Lung (tissue), 12 donors: ENCODE results near the gene LRPAP1. TPM values are rescaled to one million over a fixed set of nuclear protein-coding genes. Genes with fewer than 3 reads are reported as not detected.
A peak's percentile ranks its signal among the peaks of the same experiment; 100 is the strongest.

Experiments
- ATAC-seq: fragments of 200-7000 bp; cut with Tn5 transposase; one replicate; pipeline ENCODE4 v1.9.1; 2020; ENCODE audit warnings: moderate number of reproducible peaks; ENCODE audit not compliant: insufficient read depth, low FRiP score
- DNase-seq, 3 donors: peaks; one replicate each; pipeline ENCODE4 v3.0.0-alpha.2; 2013 to 2017
- H3K27ac ChIP-seq, 2 donors: one replicate each; pipeline ENCODE4 v1.5.1; 2013; ENCODE audit warnings: mild to moderate bottlenecking in 2 of 2, moderate library complexity in 2 of 2, control low read depth in 1 of 2, inconsistent platforms in 1 of 2, low read depth in 1 of 2, low read length in 1 of 2
- H3K27me3 ChIP-seq, 3 donors: one replicate each; pipeline ENCODE4 v1.5.1; 2013; ENCODE audit warnings: low read length in 2 of 3; ENCODE audit not compliant: control insufficient read depth in 3 of 3, insufficient read depth in 3 of 3
- H3K36me3 ChIP-seq, 4 donors: one replicate each; pipeline ENCODE4 v1.5.1; 2013; ENCODE audit warnings: low read length in 4 of 4, mild to moderate bottlenecking in 1 of 4, moderate library complexity in 1 of 4; ENCODE audit not compliant: control insufficient read depth in 4 of 4, insufficient read depth in 4 of 4
- H3K4me1 ChIP-seq, 5 donors: one replicate each; pipeline ENCODE4 v1.5.1; 2013; ENCODE audit warnings: low read length in 5 of 5, mild to moderate bottlenecking in 2 of 5, moderate library complexity in 1 of 5; ENCODE audit not compliant: control insufficient read depth in 5 of 5, insufficient read depth in 5 of 5
- H3K4me3 ChIP-seq: one replicate; pipeline ENCODE4 v1.5.1; 2013; ENCODE audit warnings: mild to moderate bottlenecking, control low read depth, moderate library complexity
- H3K9ac ChIP-seq, 2 donors: one replicate each; pipeline ENCODE4 v1.5.1; 2013; ENCODE audit warnings: low read length in 2 of 2, control low read depth in 1 of 2; ENCODE audit not compliant: insufficient read depth in 1 of 2
- H3K9me3 ChIP-seq, 4 donors: one replicate each; pipeline ENCODE4 v1.5.1; 2013; ENCODE audit warnings: low read length in 3 of 4, mild to moderate bottlenecking in 1 of 4, moderate library complexity in 1 of 4; ENCODE audit not compliant: control insufficient read depth in 4 of 4, insufficient read depth in 3 of 4
- WGBS, 2 donors: extraction: QIAGEN DNeasy Blood & Tissue Kit; methylation state at CpG; one replicate each; pipeline ENCODE4 v1.1.7; 2013; 5-methylcytosine and 5-hydroxymethylcytosine counted together
- polyA plus RNA-seq, 2 donors: library from polyadenylated mRNA; stranded (reverse); fragments of 200-250 nt; gene quantifications; one replicate each; pipeline ENCODE4 v1.2.1, GENCODE V29; 2013
- total RNA-seq, 2 donors: library from RNA; depleted of rRNA in 1 of 2; stranded (reverse); fragments of >200 nt in 1 of 2; gene quantifications; one replicate each; pipeline ENCODE4 v1.2.1, GENCODE V29; 2014 to 2021
- TF ChIP-seq, protein P1 (sequence below): IDR thresholded peaks from 2 replicates; pipeline ENCODE4 v1.5.1; 2012; ENCODE audit warnings: mild to moderate bottlenecking; ENCODE audit errors: control extremely low read depth, extremely low read depth
- donor health status: control.
- donor health status: control.
- donor health status: Bipolar disorder and iron deficiency.
- donor health status: healthy.
- donor health status: DM: yes; HTN: yes; CAD: no.

The LRPAP1 gene
- total and polyA plus RNA-seq, 4 donors, result 46.1 to 289 (median 208) TPM

DNA sequence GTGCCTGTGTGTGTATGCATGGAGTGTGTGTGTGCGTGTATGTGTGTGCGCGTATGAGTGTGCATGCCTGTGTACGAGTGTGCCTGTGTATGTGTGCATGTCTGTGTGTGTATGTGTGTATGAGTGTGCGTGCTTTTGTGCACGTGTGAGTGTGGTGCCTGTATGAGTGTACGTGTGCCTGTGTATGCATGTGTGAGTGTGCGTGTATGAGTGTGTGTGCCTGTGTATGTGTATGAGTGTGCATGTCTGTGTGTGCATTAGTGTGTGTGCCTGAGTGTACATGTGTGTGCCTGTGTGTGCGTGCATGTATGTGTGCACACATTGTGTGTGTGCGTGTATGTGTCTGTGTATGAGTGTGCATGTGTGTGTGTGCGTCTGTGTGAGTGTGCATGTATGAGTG lies 63.4 kb downstream of the LRPAP1 start:
- TF ChIP-seq, protein P1, sequence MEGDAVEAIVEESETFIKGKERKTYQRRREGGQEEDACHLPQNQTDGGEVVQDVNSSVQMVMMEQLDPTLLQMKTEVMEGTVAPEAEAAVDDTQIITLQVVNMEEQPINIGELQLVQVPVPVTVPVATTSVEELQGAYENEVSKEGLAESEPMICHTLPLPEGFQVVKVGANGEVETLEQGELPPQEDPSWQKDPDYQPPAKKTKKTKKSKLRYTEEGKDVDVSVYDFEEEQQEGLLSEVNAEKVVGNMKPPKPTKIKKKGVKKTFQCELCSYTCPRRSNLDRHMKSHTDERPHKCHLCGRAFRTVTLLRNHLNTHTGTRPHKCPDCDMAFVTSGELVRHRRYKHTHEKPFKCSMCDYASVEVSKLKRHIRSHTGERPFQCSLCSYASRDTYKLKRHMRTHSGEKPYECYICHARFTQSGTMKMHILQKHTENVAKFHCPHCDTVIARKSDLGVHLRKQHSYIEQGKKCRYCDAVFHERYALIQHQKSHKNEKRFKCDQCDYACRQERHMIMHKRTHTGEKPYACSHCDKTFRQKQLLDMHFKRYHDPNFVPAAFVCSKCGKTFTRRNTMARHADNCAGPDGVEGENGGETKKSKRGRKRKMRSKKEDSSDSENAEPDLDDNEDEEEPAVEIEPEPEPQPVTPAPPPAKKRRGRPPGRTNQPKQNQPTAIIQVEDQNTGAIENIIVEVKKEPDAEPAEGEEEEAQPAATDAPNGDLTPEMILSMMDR, result no peak
- WGBS, 2 donors, result 97% methylated on average over 11 of the region's 11 CpGs
- peaks cover 0 to under 1% (median 0%) of the 10 kb centered on the region in 5 donors for H3K4me1 ChIP-seq
- no peaks in the 10 kb centered on the region for H3K36me3 ChIP-seq
- H3K27ac ChIP-seq, result no peak overlapping the region
- ATAC-seq (no peak), DNase-seq (no peak)
- no peak overlapping the region for H3K9ac ChIP-seq
- H3K9me3 ChIP-seq, result peaks cover 0 to 1% (median 0%) of the 10 kb centered on the region in 4 donors
- H3K27me3 ChIP-seq, result peaks cover 0 to 3% (median 0%) of the 10 kb centered on the region in 3 donors
- no peak overlapping the region for H3K4me3 ChIP-seq

DNA sequence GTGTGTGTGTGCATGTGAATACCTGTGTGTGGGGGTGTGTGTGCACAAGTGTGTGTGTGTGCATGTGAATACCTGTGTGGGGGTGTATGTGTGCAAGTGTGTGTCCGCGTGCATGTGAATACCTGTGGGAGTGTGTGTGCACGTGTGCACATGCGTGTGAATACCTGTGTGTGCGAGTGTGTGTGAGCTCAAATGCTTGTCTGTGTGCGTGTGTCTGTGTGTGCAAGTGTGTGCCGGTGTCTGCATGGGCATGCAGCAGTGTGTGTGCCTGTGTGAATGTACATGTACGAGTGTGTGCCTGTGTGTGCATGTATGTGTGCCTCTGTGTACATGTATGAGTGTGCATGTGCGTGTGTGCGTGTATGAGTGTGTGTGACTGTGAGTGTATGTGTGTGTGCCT lies 64.1 kb downstream of the LRPAP1 start:
- ATAC-seq (no peak), DNase-seq (no peak)
- Histone ChIP-seq H3K4me1 (peaks cover 0 to 4% (median 0%) of the 10 kb centered on the region in 5 donors), H3K27ac (no peak overlapping the region), H3K4me3 (no peak overlapping the region), H3K9me3 (peaks cover 0 to 1% (median 0%) of the 10 kb centered on the region in 4 donors), H3K36me3 (no peaks in the 10 kb centered on the region), H3K9ac (no peak overlapping the region), H3K27me3 (peaks cover 0 to 3% (median 0%) of the 10 kb centered on the region in 3 donors)
- TF ChIP-seq, protein P1, result no peak
- WGBS, 2 donors, result 96 to 99% methylated on average over 10 of the region's 10 CpGs

DNA sequence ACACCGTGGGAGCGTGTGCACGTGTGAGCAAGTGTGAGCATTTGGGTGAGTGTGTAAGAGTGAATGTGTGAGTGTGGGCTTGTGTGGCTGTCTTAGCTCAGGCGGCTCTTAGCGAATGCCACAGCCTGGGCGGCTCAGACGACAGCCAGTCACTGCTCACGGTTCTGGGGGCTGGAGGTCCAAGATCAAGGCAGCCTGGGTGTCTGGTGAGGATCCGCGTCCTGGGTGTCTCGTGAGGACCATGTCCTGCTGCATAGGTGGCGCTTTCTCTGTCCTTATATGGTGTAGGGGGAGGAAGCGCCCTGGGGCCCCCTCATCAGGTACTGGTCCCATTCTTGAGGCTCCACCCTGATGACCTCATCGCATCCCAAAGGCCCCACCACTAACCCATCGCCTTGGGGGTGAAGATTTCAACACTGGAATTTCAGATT lies 64.6 kb downstream of the LRPAP1 start:
- WGBS, 2 donors, result 83 to 87% methylated on average over 15 of the region's 15 CpGs
- no peak for DNase-seq
- ATAC-seq, result no peak

More for the DNA sequence above, 64.6 kb downstream of the LRPAP1 start:
- Histone ChIP-seq H3K27ac (peak overlapping the region in 1 of 2 donors; percentile 21), H3K27me3 (peaks cover 0 to 3% (median 0%) of the 10 kb centered on the region in 3 donors), H3K9ac (no peak overlapping the region), H3K4me1 (peaks cover 0 to 4% (median 0%) of the 10 kb centered on the region in 5 donors), H3K9me3 (peaks cover 0 to 1% (median 0%) of the 10 kb centered on the region in 4 donors), H3K36me3 (no peaks in the 10 kb centered on the region), H3K4me3 (no peak overlapping the region)
- TF ChIP-seq, protein P1, result no peak
